GM10266 (cell line): ENCODE measurements around the gene IL12RB2.

Experiments used
- DNase-seq: peaks from one replicate; pipeline ENCODE4 v3.0.0; 2012; ENCODE audit errors: extremely low spot score
- CTCF ChIP-seq: IDR thresholded peaks from 2 replicates; pipeline ENCODE4 v1.5.1; 2012; ENCODE audit warnings: mild to moderate bottlenecking, low read depth; ENCODE audit not compliant: control insufficient read depth, insufficient read depth; ENCODE audit errors: missing control alignments

Gene IL12RB2

DNA sequence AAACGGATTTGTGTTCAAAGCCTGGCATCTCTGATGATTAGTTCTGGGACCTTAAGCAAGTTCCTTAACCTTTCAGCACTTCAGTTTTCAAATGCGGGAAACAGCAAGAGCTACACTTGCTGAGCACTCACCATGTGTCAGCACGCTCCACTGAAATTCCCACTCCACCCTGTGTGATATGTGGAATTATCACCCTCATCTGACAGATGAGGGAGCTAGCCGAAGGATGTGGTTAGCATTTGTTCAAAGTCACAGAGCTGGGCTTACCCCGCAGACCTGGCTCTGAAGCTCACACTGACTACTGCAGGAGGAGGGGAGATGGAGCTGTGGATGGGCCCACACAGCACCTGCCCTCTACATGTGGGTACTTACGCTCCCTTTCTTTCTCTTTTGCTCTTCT is 29.1 kb downstream of the IL12RB2 start:
- no peak for DNase-seq
- TF ChIP-seq CTCF, result no peak

DNA sequence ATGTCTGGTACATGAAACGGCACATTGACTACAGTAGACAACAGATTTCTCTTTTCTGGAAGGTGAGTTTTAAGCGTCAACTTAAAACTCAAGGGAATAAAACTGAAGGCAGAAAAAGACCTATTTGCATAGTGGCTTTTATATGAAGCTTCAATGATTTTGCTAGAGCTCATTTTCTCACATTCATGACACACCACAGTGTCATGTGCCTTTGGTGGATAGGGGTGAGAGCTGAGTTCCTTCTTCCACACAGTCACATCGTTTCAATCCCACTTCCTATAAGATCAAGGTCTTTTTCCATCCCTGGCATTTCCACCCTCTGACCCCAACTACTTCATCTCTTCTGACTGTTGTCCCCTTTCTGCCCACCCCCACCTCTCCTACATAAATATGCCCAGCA is 31.0 kb downstream of the IL12RB2 start:
- TF ChIP-seq CTCF, result no peak
- peak; percentile 30 for DNase-seq

DNA sequence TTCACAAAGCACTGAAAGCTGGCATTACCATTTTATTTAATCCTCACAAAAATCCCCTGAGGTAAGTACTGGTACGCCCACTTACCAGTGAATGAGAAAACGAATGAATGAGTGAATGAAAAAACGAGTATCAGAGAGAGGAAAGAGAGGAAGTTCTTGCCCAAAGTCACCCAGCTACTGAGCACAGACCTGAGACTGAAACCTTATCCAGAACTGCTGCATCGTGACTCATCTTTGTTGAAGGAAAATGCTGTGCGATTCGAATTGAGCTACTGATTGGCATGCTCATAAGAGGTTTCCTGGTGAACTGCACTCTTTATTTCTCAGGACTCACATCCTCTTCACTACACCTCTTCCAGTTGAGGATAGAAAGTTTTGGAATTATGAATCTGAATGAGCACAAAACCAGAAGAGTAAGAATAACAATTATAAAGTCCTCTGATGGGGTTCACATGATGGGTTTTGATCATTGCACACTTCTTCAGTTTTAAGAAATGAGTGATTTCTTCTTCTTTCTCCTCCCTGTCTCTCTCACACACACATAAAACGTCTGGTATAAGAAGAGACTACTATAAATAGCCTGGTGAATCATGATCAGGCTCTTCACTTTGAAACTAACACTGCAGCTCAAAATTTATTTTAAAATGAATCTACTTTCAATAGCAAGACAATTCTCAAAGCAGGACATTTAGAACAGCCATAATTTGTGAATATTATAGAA is 32.1 kb downstream of the IL12RB2 start:
- TF ChIP-seq CTCF, result no peak
- no peak for DNase-seq

DNA sequence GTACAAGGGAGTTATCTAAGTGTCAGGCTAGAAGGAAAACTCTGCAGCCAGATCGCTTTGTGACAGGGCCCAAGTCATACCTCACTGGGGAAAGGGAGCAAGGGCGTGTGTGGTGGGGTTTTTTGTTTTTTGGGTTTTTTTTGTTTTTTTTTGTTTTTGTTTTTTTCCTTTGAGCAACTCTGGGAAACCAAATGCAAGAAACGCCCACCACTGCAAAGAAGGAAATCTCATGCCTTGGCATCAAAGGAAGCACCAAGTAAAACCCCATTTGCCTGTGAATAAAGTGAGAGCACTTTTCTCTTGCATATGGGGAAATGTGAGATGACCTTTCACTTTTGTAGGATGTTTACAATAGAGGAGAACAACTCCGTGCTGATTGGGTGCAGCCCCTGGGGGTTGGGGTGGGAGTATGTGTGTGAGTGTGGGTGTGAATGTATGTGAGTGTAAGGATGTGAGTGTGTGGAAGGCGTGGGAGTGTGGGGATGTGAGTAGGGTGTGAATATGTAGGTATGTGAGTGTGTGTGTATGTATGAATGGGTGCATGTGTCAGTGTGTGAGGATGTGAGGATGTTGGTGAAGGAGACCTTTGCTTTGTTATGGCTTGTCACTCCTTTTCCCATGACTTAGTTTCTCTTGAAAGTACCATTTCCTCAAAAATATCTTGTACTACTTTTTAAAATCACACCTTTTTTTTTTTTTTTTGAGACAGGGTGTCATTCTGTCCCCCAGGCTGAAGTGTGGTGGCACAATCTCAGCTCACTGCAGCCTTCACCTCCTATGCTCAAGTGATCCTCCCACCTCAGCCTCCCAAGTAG is 34.6 kb downstream of the IL12RB2 start:
- TF ChIP-seq CTCF, result no peak
- peak; percentile 43 for DNase-seq

DNA sequence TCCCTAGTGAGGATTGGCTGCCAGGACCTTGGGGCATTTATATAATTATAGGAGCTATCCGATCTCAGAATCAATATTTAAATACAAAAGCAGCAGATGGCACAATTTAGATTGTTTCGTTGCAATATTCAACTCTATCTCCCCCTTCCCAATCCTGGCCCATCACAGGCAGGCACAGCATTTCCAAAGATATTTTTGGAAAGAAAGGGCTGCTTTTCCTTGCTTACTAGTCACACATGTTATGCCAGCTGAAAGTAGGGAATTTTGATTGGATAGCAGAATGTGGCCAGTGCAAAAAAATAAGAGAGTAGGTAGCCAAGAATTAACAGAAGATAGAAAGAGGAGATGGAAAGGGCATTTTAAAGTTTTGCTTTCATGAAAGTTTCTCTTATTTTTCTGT is 37.9 kb downstream of the IL12RB2 start:
- TF ChIP-seq CTCF, result no peak
- no peak for DNase-seq

DNA sequence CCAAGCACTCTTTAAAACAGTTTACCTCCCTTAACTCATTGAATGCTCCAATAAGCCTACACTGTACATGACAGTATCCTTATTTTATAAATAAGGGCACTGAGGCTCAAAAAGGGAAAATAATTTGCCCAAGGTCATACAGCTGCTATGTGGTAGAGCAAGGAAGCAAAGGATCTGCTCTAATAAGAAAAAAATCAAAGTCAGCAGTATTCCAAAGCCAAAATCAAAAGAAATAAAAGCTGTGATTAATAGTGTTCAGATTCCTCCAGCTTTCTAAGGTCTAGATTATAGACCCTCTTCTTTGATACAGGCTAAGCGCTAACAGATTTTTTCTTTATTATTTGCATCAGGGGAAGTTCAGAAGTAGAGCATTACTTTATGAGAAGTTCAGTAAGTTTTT is 39.3 kb downstream of the IL12RB2 start:
- DNase-seq, result no peak
- no peak for TF ChIP-seq CTCF

DNA sequence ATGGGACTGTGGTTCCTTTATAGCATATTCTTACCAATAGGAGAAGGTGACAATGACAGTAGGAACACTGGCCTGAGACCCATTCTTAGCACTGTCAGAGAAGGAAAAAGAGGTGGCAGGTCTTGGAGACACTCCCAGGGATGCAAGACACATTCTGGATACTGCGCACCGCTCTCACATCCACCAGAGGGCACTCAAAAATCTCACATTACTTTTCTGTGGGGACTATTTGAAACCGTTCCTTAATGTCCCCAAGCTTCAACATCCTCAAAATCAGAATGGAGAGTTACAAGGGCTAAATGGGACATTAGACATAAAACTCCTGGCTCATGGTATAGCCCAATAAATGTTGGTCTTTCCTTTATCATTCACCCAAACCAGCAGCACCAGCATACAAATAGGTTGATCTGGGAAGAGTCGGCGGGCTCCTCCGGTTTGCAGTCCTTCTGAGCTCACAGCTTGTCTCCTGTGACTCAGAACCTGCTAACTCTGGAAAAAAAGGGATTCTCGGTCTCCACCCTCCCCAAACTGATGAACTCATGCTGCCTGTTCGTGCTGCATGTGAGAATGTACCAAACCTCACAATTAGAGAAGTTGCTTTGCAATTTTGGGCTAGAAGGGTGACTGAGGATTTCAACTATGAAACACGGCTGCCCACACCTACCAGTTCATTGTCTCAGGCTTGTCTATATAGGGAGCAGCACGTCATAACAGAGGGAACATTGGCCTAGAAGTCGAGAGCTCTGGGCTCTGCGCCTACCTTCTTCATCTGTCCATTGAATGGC is 40.2 kb downstream of the IL12RB2 start:
- DNase-seq, result peak; percentile 38
- peak; percentile 59 for TF ChIP-seq CTCF
